Liver (tissue), 3 donors: ENCODE data around the gene ABHD14A.

Experiments used
- TAF1 ChIP-seq: conservative IDR thresholded peaks from 2 replicates; pipeline ENCODE4 v1.6.1; 2016; ENCODE audit warnings: antibody characterized with exemption, mild to moderate bottlenecking
- YY1 ChIP-seq: IDR thresholded peaks from 2 replicates; pipeline ENCODE4 v1.6.1; 2016; ENCODE audit warnings: antibody characterized with exemption, mild to moderate bottlenecking
- TF ChIP-seq, protein P1 (sequence below): fragments of 150-350 bp; IDR thresholded peaks from 2 replicates; pipeline ENCODE4 v1.5.1; 2017; ENCODE audit warnings: improper control_type of control experiment, low read depth, low read length; ENCODE audit not compliant: missing input control
- TF ChIP-seq, protein P2 (sequence below): IDR thresholded peaks from 2 replicates; pipeline ENCODE4 v1.6.1; 2016; ENCODE audit warnings: antibody characterized with exemption
- donor health status: healthy.
- donor health status: healthy.

DNA sequence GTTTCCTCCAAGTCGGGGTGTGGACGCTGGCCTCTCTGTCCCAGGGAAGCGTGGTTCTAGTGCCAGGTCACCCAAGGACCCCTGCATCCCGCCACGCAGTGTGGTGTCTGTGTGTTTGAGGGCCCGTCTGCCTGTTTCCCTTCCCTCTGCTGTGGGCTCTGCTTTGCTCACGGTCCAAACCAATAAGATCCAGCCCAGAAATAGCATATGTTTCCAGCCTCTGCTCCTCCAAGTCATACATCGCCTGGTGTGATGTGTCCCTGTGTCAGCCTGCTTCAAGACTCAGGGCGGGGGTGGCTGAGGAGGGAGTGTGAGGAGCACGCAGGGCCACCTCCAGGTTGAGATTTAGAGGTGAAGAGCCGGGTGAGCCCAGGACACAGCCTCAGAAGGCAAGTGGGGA is 42.7 kb downstream of the ABHD14A start:
- TF ChIP-seq, protein P1, sequence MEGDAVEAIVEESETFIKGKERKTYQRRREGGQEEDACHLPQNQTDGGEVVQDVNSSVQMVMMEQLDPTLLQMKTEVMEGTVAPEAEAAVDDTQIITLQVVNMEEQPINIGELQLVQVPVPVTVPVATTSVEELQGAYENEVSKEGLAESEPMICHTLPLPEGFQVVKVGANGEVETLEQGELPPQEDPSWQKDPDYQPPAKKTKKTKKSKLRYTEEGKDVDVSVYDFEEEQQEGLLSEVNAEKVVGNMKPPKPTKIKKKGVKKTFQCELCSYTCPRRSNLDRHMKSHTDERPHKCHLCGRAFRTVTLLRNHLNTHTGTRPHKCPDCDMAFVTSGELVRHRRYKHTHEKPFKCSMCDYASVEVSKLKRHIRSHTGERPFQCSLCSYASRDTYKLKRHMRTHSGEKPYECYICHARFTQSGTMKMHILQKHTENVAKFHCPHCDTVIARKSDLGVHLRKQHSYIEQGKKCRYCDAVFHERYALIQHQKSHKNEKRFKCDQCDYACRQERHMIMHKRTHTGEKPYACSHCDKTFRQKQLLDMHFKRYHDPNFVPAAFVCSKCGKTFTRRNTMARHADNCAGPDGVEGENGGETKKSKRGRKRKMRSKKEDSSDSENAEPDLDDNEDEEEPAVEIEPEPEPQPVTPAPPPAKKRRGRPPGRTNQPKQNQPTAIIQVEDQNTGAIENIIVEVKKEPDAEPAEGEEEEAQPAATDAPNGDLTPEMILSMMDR, result no peak
- TF ChIP-seq TAF1 (no peak), YY1 (no peak)
- TF ChIP-seq, protein P2, sequence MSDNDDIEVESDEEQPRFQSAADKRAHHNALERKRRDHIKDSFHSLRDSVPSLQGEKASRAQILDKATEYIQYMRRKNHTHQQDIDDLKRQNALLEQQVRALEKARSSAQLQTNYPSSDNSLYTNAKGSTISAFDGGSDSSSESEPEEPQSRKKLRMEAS, result no peak
